DMS 273 (cell line): ENCODE data around the gene PTDSS2.
"Not testable (repeated sequence)": the region's sequence is repeated elsewhere in the genome, so short reads cannot be mapped to it uniquely, and the experiment has no call there.

Experiments
- DNase-seq: peaks from one replicate; lab custom pipeline; 2025; ENCODE audit not compliant: unreplicated experiment; lab: John Stamatoyannopoulos, UW

The PTDSS2 gene

DNA sequence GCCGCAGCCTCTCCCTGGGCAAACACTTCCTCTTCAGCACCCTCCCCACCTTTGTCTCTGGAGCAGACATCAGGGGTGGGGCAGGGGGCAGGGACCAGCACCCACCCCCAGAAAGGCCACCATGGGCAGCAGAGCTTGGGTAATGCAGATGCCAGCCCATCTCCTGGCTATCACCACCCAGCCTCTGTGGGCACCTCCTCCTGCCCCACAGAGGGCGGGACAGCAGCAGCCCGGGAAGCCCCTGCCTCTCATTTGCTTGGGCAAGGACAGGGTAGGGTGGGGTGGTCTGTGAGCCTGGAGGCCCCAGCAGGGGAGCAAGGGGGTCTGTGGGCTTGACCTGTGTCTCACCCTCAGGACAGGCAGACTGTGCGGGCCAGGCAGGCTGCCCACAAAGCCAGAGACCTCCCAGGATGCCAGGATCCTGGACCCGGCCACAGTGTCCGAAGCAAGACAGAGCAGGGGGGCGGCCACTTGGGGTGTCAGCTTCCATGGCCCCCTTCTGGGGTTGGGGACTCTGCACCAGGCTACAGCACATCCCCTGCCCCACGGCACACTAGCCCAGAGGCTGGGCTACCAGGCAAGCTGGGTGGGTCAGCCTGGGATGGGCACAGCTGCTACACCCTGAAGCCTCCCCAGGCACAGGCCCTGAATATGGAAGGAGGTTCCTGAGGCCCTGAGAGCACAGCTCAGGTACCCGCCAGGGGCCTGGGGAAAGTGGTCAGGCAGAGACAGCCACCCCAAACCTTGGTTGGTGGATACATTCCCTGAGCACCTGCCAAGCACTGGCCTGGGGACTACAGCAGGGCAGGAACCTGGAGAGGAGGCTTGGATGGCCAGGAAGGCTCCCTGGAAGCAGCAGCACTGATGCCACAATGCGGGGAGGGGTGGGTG lies 52.5 kb downstream of the PTDSS2 start:
- no peak for DNase-seq

DNA sequence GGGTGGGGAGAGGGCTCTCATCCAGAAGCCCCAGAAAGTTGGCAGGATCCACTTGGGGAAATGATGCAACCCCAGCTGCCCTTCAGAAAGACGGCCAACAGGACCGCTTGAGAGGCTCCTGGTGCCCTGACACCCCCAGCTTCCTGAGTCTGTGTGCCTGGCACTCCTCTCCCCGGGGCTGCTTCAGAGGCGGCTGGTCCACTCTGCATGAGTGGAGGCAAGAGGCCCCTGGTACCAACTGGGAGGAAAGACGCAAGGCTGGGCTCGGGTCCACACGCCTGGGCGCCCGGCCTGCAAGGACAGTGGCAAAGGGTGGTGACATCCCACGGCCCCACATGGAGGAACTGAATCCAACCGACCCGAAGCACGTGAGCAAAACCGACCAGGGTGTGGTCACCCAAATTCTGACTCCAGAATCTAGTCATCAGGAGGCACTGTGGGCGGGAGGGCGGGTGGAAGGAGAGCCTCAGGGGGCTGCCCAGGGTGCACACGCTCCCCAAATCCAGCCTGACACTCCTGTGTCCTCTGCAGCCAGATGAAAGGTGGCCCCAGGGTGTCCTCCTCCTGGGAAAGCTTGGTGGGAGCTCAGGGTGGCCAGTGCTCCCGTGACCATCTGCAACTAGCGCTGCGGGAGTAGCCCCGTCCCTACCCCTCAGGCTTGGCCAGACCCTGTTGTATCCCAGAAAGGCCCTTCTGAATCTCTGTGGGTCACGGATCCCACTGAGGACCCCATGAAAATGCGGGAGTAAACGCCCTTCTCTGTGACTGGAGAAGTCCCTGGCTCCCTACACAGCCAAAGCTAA lies 53.3 kb downstream of the PTDSS2 start:
- DNase-seq = no peak

DNA sequence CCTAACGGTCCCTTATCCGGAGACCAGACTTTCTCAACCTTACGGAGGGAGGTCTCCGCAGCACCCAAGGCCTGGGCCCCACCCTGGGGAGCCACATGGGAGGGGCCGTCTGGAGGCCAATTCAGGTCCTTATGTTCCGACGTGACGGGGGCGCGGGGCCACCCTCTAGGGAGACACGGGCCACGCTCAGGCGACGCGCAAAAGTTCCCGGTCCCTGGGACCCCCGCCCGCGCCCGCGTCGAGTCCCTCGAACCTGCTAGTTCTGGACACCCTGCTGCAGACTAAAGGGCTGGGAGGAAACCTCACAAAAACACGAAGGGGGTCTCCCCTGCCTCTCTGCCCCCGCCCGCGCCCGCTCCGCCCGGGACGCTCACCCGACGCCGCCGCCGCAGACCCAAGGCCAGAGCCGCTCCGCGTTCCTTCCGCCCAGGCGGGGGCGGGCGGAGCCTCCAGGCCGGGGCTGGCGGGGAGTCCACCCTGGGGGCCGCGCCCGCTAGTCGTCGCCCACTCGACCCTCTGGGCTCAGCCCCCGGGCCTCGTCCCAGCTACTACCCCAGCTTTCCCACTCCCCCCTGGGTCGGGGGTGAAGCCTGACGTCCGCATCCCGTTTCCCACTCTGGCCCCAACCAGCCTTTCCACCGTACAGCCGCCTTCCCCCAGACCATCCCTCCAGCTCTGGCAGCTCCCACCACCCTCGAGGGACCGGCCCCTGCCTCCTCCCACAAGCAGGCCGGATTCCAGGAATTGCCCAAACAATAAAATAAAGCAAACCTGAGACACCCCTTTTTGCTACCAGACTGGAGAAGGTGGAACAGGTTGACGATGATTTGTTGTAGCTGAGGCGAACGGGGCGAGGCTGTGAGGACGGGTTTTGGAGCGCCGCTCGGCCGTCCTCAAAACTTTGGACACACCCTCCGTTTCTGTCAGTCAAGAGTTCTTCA lies 54.2 kb downstream of the PTDSS2 start:
- no peak for DNase-seq

DNA sequence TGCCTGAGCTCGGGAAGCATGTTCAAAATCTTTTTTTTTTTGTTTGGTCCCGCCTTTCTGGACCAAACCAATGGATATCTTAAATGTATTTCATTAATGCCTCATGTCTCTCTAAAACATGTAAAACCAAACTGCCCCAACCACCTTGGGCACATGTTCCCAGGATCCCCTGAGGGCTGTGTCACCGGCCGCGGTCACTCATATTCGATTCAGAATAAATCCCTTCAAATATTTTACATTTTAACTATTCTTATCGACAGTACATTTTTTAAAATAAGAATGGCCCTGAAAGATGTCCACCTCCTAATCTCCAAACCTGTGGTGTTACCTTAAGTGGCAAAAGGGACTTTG lies 54.9 kb downstream of the PTDSS2 start:
- DNase-seq = no peak

DNA sequence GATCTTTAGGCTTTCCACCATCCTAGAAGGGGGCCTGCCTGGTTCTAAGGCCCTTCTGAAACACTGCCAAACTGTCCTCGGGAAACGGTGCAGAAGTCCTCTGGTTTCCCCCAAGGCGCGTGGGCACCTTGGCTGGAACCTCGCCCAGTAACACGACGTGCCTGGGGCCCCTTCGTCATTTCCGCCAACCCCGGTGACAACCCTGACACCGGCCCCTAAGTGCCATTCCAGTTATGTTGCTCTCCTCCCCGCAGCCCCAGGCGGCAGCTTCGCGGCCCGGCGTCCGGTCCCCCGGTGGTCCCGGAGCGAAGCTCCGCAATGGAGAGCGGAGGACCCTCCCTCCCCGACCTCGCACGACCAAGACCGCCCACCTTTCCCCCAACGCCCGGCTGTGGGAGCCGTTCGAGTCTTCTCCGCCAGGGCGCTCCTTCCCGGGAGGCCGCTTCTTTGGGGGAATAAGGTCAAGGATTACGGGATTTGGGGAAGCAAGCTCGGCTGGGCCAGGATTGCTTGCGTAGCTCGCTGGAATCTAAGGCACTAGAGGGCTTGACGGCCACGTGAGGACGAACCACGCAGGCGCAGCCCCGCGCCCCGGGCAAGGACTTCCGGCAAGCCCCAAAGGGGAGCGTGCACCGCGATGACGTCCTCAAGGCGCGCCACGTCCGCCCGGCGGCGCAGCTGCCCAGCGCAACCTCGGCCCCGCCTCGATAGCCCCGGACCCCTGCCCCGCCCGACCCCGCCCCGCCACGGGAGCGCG lies 56.3 kb downstream of the PTDSS2 start:
- DNase-seq = peak; percentile 97

DNA sequence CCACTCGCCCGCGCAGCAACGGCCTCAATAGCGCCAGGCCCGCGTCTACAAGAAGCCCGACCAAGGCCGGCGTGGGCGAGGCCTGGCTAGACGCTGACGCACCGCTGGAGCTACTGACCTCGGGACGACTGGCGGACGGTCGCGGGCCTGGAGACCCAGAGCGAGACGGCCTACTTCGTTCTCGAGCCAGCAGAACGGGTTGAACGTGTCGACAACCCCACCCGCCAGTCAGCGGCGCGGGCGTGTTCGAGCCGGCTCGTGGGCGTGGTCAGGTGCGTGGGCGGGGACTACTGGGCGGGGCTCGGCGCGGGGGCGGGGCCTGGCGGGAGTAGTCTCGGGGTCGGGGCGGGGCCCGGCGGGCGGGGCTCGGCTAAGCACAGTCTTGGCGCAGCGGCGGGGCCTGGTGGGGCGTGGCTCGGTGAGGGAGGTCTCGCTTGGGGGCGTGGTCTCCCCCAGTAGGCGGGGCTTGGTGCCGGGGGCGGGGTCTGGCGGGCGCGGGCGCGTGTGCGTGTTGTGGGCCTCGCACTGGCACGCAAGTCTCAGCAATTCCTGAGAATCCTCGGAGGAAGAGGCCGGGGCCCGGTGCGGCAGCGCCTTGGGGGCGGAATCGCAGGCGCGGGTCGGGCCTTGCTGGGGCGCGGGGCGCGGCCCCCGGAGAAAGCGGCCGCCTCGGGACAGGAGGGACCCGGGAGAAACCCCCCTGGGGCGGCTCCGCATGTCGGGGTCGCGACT lies 57.1 kb downstream of the PTDSS2 start, which contains the start of gene RNH1:
TSS of gene RNH1 (minus strand) at position 248 of the 732 bp plus-strand sequence. CDS start 5,080 bp downstream, outside the sequence.
- peak; percentile 94 for DNase-seq

DNA sequence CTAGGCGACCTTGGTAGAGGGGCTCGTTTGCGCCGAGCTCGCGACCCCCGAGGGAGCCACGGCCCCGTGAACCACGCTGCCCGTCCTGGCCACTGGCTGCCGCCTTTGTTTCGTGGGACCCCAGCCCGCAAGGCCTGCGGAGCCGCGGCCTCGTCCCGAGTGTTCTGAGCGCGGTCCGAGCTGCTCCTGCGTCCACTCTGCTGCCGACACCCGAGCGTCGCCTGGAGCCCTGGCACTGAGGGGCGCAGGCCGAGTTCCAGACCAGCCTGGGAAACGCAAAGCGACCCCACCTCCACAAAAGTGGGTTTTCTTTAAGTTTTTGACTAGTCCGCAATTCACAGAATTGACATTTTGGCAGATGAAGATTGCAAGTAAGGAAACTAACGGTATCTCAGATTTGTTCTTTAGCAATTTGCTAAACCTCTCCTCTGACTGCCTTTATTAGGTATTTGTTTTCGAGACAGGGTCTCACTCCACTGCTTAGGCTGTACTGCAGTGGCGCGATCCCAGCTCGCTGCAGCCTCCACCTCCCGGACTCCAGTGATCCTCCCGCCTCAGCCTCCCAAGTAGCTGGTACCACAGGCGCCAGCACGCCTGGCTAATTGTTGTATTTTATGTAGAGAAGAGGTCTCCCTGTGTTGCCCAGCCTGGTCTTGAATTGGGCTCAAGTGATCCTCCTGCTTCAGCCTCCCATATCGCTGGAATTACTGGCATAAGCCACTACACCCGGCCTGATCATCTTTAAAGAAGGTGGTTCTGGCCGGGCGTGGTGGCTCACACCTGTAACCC lies 57.8 kb downstream of the PTDSS2 start:
- no peak for DNase-seq

DNA sequence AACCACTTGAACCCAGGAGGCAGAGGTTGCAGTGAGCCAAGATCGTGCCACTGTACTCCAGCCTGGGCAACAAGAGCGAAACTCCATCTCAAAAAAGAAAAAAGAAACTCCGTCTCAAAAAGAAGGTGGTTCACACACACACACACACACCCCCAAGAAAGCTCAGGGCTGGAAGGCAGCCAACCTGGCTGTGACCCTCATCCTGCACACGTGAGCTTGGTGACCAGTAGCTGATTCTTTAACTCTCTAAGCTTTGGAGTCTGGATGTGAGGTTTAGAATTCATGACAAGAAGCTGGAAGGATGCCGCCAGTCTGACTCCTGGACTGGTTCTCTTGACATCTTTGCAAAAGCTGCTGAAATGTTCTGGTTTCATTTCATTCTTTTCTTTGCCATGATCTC lies 58.9 kb downstream of the PTDSS2 start:
- DNase-seq = no peak

DNA sequence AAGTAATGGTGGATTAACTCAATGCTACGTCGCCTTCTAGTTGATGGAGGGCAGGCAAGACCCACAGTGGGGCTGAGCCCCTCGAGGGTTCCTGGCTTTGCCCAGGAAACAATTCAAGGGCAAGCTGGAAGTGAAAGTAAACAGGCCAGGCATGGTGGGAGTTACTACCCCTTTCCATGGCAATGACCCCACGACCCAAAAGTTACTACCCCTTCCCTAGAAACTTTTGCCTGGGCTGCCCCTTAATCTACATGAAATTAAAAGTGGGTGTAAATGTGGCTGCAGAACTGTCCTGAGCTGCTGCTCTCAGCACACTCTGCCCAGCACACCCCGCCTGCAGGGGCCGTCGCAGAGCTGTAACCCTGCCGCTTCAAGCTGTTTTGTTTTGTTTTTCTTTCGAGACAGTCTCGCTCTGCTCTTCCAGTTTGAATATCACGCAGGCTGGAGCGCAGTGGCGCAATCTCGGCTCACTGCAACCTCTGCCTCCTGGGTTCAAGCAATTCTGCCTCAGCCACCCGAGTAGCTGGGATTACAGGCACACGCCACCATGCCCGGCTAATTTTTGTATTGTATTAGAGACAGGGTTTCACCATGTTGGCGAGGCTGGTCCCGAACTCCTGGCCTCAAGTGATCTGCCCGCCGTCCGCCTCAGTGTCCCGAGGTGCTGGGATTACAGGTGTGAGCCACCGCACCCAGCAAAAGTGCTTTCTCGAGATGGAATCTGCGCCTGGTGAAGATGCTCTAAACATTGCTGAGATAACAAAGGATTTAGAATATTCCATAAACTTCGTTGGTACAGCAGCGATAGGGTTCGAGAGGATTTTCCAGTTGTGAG lies 62.9 kb downstream of the PTDSS2 start:
- DNase-seq = no peak

DNA sequence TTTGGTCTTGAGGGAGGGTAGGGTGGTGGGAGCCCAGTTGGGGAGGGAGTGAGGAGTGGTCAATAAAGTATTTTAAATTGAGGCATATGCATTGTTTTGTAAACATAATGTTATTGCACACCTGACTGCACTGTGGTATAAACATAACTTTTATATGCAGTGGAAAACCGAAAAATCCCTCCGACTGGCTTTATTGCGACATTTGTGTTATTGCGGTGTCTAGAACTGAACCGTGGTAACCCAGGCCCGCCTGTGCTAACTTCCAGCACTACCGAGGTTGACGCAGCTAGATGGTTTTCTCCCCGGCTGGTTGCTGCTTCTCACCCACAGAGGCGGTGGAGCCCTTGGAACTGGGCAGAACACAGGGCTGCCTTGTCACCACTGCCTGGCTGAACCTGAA lies 64.5 kb downstream of the PTDSS2 start:
- no peak for DNase-seq

DNA sequence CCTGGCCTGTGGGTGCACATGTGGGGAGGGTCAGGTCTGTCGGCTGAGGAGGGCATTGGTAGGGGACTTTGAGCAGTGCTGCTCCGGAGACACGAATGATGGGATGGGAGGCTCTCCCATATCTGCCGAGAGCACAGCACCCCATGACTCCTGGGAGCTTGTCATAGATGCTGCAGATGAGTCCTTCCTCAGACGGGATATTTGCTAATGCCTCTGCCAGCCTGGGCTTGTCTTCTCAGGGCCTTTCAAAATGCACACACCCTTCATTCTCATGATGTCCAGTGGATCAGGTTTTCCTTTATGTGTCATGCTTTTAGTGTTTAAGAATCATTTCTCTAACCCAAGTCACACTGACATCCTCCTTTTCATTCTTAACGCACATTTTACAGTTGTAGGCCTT lies 65.1 kb downstream of the PTDSS2 start:
- no peak for DNase-seq

DNA sequence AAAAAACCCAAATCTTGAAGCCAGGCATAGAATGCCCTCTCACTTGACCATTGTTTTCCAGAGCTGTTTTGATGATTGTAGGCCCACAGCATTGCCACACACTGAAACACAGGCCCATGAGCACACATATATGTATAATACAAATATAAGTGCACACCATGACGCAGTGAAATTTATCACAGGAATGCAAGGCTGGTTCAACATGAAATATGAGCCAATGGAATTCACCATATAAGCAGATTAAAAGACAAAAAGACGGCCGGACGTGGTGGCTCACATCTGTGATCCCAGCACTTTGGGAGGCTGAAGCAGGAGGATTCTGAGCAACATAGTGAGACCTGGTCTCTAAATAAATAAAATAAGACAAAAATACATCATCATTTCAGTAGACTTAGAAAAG lies 66.3 kb downstream of the PTDSS2 start:
- no peak for DNase-seq

DNA sequence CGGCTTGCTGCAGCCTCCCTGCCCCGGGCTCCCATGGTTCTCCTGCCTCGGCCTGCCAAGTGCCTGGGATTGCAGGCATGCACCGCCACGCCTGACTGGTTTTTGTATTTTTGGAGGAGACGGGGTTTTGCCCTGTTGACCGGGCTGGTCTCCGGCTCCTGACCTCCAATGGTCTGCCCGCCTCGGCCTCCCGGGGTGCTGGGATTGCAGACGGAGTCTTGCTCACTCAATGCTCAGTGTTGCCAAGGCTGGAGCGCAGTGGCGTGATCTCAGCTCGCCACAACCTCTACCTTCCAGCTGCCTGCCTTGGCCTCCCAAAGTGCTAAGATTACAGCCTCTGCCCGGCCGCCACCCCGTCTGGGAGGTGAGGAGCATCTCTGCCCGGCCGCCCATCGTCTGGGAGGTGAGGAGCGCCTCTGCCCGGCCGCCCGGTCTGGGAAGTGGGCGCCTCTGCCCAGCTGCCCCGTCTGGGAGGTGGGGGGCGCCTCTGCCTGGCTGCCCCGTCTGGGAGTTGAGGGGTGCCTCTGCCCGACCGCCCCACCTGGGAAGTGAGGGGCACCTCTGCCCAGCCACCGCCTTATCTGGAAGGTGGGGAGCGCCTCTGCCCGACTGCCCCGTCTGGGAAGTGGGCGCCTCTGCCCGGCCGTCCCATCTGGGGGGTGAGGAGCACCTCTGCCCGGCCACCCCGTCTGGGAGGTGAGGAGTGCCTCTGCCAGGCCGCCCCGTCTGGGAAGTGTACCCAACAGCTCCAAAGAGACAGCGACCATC lies 67.0 kb downstream of the PTDSS2 start:
- not testable (repeated sequence) for DNase-seq

DNA sequence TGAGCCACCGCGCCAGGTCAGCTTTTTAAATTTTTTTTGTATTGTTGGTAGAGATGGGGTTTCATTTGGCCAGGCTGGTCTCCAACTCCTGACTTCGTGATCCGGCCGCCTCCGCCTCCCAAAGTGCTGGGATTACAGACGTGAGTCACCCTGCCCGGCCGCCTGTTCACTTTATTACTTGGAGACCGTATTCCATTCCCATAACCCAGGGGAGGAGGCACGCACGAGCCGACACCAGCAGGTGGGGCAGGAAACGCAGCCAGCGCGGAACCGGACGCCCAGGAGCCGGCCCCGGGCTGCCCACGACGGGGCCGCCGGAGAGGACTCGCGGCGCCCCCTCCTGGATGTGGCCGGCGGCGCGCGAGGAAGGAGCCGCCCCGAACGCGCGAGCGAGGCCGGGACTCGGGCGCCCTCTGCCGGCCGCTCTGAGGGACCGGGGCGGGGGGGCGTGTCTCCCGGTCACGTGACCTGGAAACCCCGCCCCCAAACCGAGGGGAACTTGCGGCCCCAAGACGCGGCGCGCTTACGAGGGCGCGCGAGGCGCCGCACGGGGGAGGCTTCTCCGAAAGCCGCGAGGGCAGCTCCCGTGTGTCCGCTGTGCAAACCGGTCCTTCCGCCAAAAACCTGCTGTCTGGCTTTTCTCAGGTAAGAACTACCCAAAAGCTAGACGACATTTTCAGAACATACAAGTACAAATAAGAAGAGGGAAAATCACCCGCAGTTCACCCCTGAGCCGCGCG lies 68.6 kb downstream of the PTDSS2 start:
- DNase-seq = peak; percentile 96

DNA sequence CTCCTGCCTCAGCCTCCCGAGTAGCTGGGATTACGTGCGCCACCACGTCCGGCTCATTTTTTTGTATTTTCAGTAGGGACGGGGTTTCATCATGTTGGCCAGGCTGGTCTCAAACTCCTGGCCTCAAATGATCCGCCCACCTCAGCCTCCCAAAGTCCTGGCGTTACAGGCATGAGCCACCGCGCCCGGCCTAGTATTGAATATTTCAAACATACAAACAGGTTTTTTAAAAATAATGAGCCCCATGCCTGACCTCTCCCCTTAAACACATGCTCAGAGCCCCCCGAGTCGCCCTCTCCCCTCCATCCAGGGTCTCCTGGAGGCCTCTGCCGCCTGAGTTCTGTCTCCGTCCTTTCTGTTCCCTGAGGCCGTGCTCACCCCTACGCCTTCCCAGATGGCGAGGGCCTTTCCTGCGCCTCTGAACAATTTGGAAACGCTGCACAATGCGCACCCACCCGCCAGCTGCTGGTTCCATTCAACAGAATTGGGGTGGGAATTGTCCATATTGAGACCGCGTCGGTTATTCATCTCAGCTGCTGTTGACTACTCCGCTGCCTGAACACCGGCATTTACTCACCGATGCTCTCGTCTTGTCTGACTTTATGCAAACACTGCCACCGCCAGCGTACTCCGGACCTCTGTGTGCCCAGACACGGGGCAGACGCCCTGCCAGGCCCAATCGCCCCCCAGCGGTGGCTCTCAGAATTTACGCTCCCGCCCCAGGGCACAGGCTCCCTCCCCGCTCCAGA lies 70.5 kb downstream of the PTDSS2 start:
- peak; percentile 44 for DNase-seq

DNA sequence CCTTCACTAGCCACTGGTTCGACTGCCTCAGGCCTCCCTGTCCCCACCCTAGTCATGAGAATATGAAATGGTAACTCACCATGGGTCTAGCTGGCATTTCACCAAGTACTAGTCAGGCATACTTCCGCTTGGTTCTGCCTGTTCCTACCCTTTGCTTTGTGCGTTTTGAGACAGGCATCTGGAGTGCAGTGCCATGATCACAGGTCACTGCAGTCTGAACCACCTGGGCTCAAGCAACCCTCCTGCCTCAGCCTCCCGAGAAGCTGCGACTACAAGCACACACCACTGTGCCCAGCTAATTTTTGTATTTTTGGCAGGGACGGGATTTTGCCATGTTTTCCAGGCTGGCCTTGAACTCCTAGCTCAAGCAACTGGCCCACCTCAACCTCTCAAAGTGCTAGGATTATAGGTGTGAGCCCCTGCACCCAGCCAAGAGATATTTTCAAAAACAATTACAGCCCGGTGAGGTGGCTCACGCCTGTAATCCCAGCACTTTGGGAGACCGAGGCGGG lies 71.2 kb downstream of the PTDSS2 start:
- no peak for DNase-seq
